ENCODE results near the gene PDE6A. TPM values are rescaled to one million over a fixed set of nuclear protein-coding genes. Genes with fewer than 3 reads are reported as not detected.
A peak's percentile ranks its signal among the peaks of the same experiment; 100 is the strongest.

Gene PDE6A
- total RNA-seq, 1 donor from 2014 or later: not detected

- no peaks in the 10 kb centered on the region for H3K27me3 ChIP-seq (ENCODE audit: low read depth)
- intact Hi-C loops (cut with DNase I): no loop called here
- H3K36me3 ChIP-seq: no peaks in the 10 kb centered on the region
- H3K4me1 ChIP-seq: no peaks in the 10 kb centered on the region
- H3K4me3 ChIP-seq: no peak overlapping the region
- no peak overlapping the region for H3K27ac ChIP-seq
- no peak for TF ChIP-seq CTCF (IDR thresholded peaks at IDR 0.05)
- no peaks in the 10 kb centered on the region for H3K9me3 ChIP-seq
- DNase-seq (no peak), ATAC-seq (peak in 1 of 2 donors; percentile 42)
Observed at GRCh38 chr5:149895416-149896345, 48.9 kb downstream of the PDE6A start.

GRCh38 chr5:149894237-149894636 is 50.4 kb downstream of the PDE6A start:
- intact Hi-C loops (cut with DNase I): no loop called here
- no peaks in the 10 kb centered on the region for H3K27me3 ChIP-seq (ENCODE audit: low read depth)
- ATAC-seq: no peak
- H3K4me3 ChIP-seq: no peak overlapping the region
- DNase-seq: no peak
- TF ChIP-seq CTCF (IDR thresholded peaks at IDR 0.05): no peak
- H3K9me3 ChIP-seq: no peaks in the 10 kb centered on the region
- no peaks in the 10 kb centered on the region for H3K36me3 ChIP-seq
- no peak overlapping the region for H3K27ac ChIP-seq
- no peaks in the 10 kb centered on the region for H3K4me1 ChIP-seq

GRCh38 chr5:149893403-149893931 is 51.1 kb downstream of the PDE6A start:
- Histone ChIP-seq H3K36me3 (no peaks in the 10 kb centered on the region), H3K4me1 (no peaks in the 10 kb centered on the region), H3K9me3 (no peaks in the 10 kb centered on the region), H3K4me3 (no peak overlapping the region), H3K27ac (no peak overlapping the region), H3K27me3 (ENCODE audit: low read depth) (no peaks in the 10 kb centered on the region)
- DNase-seq: no peak
- ATAC-seq: no peak
- intact Hi-C loops (cut with DNase I): no loop called here
- no peak for TF ChIP-seq CTCF (IDR thresholded peaks at IDR 0.05)

- H3K4me1 ChIP-seq: no peaks in the 10 kb centered on the region
- H3K36me3 ChIP-seq: no peaks in the 10 kb centered on the region
- ATAC-seq (no peak), DNase-seq (no peak)
- intact Hi-C loops (cut with DNase I): no loop called here
- TF ChIP-seq CTCF (IDR thresholded peaks at IDR 0.05): no peak
- no peak overlapping the region for H3K4me3 ChIP-seq
- H3K27ac ChIP-seq: no peak overlapping the region
- H3K9me3 ChIP-seq: no peaks in the 10 kb centered on the region
- H3K27me3 ChIP-seq (ENCODE audit: low read depth): no peaks in the 10 kb centered on the region
Observed at GRCh38 chr5:149892594-149892993, 52.0 kb downstream of the PDE6A start.

- ATAC-seq: no peak
- DNase-seq: no peak
- H3K27ac ChIP-seq: no peak overlapping the region
- no peaks in the 10 kb centered on the region for H3K9me3 ChIP-seq
- H3K27me3 ChIP-seq (ENCODE audit: low read depth): no peaks in the 10 kb centered on the region
- H3K4me1 ChIP-seq: no peaks in the 10 kb centered on the region
- no peaks in the 10 kb centered on the region for H3K36me3 ChIP-seq
- TF ChIP-seq CTCF (IDR thresholded peaks at IDR 0.05): no peak
- intact Hi-C loops (cut with DNase I): no loop called here
- no peak overlapping the region for H3K4me3 ChIP-seq
Observed at GRCh38 chr5:149888280-149888679, 56.3 kb downstream of the PDE6A start.

Measured in lower lobe of right lung (tissue), 2 donors.